Amygdala (tissue), 56 donors: ENCODE measurements around the gene ATP10A.

Experiments
- DNase-seq, 56 donors: peaks; one replicate each; lab custom pipeline; 2025; lab: John Stamatoyannopoulos, UW

The ATP10A gene, protein sequence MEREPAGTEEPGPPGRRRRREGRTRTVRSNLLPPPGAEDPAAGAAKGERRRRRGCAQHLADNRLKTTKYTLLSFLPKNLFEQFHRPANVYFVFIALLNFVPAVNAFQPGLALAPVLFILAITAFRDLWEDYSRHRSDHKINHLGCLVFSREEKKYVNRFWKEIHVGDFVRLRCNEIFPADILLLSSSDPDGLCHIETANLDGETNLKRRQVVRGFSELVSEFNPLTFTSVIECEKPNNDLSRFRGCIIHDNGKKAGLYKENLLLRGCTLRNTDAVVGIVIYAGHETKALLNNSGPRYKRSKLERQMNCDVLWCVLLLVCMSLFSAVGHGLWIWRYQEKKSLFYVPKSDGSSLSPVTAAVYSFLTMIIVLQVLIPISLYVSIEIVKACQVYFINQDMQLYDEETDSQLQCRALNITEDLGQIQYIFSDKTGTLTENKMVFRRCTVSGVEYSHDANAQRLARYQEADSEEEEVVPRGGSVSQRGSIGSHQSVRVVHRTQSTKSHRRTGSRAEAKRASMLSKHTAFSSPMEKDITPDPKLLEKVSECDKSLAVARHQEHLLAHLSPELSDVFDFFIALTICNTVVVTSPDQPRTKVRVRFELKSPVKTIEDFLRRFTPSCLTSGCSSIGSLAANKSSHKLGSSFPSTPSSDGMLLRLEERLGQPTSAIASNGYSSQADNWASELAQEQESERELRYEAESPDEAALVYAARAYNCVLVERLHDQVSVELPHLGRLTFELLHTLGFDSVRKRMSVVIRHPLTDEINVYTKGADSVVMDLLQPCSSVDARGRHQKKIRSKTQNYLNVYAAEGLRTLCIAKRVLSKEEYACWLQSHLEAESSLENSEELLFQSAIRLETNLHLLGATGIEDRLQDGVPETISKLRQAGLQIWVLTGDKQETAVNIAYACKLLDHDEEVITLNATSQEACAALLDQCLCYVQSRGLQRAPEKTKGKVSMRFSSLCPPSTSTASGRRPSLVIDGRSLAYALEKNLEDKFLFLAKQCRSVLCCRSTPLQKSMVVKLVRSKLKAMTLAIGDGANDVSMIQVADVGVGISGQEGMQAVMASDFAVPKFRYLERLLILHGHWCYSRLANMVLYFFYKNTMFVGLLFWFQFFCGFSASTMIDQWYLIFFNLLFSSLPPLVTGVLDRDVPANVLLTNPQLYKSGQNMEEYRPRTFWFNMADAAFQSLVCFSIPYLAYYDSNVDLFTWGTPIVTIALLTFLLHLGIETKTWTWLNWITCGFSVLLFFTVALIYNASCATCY (N-terminal part only)

DNA sequence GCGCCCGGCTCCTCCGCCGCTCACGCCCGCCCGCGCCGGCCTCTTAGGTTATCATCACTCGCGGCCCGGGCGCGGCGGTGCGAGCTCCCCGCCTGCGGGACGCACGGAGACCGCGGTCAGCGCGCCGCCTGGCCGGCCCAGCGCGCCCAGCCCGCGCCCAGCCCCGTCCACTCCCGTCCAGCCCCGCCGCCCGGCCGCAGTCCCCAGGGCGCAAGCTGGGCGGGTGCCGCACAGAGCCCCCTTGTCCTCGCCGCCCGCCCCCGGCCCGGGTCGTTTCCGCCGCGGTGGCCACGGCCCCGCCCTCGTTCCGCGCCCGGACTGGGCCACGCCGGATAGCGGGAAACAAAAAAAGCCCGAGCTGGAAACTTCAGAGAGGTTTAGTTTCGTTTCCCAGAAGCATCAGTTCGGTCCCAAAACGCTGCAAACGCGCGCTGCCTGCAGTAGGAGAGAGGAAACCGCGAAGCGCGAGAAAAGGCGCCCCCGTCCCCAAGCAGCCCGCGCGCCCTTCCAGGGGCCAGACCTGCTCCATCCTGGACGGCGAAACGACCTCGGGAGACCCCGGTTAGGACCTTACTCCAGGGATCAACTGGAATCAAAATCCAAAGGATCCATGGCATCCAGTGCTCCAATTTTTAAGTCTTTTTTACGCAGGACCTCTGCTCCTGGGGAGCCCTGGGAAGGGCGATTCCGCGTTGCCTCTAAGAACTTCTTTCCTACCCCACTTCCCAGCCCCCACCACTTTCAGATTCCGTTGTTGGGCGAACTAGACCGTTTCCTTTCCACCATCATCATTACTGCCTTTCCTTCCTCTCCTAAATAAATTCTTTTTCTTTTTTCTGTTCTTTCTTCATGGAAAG is at the start of gene ATP10A:
Gene ATP10A, minus strand, starts transcription at position 217 of the 857 bp plus-strand sequence. CDS start 231 bp downstream, outside the sequence.
- no peak for DNase-seq

DNA sequence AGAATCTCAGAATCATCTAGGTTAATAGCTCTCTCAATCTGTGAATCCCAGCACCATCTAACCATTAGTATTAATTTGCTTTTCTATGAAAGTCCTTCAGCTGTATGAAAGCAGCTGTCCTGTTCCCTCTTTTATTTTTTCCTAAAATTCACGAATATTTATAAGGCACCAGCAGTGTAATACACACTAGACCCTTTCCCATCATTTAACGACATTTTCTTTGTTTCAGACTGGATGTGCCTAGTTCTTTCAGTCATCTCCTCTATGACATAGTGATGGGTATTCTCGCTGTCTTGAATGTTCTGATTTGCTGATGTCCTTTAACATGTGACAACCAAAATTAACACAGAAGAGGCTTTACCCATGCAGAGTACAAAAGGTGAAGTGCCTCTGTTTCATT is 48.9 kb upstream of the ATP10A start:
- DNase-seq = no peak

GRCh38 chr15:25910832-25911231 is 47.7 kb upstream of the ATP10A start:
- no peak for DNase-seq

DNA sequence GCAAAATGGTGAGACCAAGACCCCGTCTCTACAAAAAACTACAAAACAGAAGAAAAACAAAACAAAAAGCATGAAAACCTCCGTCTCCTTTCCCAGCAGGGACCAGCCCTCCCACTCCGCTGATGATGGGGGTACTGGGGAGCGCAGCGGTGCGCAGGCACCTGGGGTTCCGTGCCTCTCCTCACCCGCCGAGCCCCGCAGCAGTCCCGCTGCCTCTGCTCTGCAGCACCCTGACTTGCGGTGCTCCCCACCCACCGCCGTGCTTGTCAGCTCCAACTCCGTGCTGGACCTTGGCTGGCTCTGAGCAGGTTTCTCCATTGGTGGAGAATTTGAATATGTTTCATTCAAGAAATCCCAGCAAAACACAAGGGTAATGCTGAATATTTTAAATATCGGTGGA is 46.7 kb upstream of the ATP10A start:
- no peak for DNase-seq

- no peak for DNase-seq
Observed at GRCh38 chr15:25909325-25909724, 46.2 kb upstream of the ATP10A start.

DNA sequence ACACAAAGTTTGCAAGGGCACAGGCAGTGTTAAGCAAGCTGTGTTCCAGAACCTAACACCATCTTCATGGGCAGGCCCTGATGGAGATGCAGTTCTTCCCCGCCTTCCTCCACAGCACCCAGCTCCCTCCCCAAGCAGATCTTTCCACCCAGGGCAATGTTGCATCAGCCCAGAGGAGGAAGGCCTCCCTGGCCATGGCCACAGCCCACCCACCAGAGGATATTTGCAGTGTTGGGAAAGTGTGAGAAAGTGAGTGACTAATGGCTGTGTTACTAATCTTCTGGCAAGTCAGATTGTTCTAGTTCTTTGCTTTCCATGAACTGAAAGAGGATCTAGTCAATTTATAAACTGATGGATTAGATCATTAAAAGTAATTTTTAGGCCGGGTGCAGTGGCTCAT is 42.0 kb upstream of the ATP10A start:
- DNase-seq = peak in 2 of 56 donors; percentile 16 to 17

GRCh38 chr15:25903024-25903581 is 40.0 kb upstream of the ATP10A start:
- no peak for DNase-seq

DNA sequence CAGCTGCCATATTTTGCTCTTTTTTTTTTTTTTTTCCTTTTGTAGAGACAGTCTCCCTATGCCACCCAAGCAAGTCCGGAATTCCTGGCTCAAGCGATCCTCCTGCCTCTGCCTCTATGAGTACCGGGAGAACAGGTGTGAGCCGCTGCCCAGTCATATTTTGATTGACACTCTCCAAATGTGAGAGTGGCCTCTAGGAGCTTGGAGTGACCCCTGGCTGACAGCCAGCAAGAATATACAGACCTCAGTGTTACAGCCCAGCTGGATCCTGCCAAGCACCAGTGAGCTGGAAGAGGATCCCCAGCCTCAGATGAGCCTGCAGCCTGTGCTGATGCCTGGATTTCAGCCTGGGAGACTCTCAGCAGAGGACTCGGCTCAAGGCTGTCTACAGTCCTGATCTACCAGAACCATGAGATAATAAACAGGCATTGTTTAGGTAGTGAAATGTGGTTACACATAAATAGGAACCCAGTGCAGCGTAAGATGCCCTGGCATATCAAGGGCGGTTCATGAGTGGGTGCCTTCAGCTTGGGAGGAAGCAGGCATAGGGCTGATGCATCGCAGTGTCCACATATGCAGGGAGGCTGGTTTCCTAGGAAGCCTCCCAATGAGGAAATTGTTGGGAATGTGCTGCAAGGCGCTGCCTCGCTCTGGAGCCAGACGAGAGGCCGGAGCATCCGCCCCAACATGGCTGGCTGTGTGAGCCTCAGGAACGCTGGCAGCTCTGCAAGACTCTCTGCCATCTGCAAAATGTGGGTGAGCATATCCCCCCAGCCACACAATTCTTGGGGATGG is 38.9 kb upstream of the ATP10A start:
- DNase-seq = peak in 5 of 56 donors; percentile 13 to 32 (median 26)

DNA sequence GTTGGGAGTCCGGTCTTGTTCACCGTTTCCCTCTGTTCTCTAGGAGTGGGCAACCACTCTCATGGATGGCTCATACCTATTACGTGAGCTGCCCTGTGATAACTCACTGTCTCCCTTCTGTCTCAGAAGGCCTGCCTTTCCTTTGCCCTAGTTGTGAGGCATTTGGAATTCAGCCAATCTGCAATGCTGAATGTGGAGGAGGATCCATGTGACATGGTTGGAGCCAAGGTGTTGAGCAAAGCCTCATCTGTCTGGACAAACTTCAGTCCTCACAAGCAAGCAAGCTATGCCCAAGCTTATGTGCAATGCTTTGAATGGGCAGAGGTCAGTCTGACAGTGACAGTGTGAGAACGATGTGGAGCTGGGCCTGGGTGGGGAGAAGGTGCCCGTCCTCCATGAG is 37.8 kb upstream of the ATP10A start:
- no peak for DNase-seq

GRCh38 chr15:25900431-25900830 is 37.3 kb upstream of the ATP10A start:
- DNase-seq = no peak

- DNase-seq = no peak
Observed at GRCh38 chr15:25899870-25900269, 36.7 kb upstream of the ATP10A start.

DNA sequence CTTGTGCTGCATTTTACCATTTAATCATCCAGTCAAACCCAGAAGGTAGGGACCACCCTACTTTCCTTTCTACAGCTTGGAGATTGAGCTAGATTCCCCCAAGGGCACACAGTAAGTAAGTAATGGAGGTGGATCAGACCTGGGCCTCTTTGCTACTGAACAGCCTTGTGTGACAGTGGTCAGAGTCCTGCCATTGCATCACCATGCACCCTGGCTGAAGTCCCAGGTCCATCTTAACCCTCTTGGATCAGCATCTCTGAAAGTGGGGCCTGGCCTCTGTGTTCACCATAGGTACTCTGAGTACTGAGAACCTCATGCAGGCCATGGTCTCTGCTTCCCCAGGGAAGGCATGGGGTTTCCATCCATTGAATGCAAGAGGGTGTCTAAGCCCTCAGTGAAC is 34.5 kb upstream of the ATP10A start:
- DNase-seq = no peak

DNA sequence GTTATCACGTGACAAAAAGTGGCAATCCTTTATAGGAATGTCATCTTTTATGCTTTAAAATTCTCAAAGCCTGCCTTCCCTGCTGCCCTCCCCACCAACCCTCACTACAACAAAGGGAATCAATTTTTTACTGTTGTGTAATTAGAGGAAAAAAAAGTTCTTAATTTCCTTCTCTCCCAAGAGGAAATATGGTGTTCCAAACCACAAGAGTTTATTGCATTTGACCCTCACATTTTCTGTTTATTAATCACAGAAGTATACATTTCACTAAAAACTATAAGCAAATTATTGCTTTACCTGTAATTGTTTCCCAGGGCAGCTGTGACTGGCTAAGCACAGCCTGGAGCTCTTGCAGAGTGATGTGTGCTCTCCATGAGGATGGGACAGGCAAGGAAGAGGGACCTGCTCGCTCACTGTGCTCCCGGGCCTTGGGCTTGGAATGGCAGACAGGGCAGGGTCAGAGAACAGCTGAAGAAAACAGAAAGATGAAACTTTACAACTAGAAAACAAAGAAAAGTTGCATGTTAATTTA is 31.3 kb upstream of the ATP10A start:
- DNase-seq = no peak

- DNase-seq = no peak
Observed at GRCh38 chr15:25893596-25893995, 30.5 kb upstream of the ATP10A start.

- DNase-seq = no peak
Observed at GRCh38 chr15:25892126-25892525, 29.0 kb upstream of the ATP10A start.

- DNase-seq = no peak
Observed at GRCh38 chr15:25891081-25891480, 28.0 kb upstream of the ATP10A start.

DNA sequence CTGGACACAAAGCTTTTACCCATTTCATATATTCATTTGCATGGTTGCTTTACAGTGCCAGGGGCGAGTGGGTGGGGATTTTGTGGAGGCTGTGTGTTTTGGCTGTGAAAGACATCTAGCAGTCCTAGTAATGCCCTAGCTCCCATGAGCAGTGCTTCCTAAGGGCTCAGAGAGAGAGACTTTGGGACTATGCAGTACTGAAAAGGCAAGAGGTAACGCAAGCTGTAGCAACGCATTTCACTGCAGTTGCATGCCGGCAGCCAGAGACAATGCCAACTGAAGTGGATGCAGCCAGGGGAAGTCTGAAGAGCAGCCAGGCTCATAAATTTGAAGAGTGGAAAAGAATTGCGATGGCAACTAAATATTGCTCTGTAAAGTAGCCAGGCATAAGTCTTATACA is 27.4 kb upstream of the ATP10A start:
- peak in 1 of 56 donors; percentile 18 for DNase-seq

GRCh38 chr15:25887870-25888269 is 24.7 kb upstream of the ATP10A start:
- no peak for DNase-seq
